CD1c-positive myeloid dendritic cell (primary cell): ENCODE results near the gene MAML2.

Experiments
- DNase-seq: peaks from one replicate; pipeline ENCODE4 v3.0.0-alpha.2; 2016; ENCODE audit errors: extremely low spot score

MAML2 gene

DNA sequence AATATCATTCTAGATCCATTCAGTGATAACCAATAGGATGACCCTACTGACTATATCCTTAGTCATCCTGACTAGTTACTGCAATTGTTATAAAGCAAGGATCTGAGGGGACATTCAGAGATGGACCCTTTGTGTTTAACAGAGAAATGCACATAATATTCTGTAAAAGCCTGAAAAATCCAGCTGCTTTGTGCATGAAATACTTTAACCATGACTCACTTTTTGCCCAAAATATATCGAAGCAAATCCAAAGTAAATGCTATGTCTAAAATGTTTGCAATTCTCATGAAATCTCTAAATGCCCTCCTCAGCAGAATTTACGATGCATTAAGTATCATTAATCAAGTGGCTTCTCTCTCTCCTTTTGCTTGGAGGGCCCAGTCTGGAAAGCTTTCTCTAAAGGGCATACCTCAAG is 240.3 kb downstream of the MAML2 start:
- no peak for DNase-seq

DNA sequence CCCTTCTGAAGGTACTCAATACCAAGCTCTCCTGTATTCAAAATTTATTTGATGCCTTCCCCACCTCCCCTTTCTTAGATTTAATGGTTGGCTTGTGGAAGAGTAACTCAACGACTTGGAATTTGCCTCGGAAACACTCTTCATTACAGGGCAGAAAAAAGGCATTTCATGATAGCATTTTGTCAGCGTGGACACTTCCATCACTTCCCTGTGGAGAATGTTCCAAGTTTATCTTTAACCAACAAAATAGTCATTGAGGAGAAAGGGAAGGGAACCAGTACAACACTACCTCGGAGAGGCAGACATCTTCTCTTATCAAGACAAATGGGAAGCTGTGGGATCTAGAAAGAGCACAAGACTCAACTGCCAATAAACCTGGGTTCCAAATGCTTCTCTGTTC is 241.8 kb downstream of the MAML2 start:
- no peak for DNase-seq

DNA sequence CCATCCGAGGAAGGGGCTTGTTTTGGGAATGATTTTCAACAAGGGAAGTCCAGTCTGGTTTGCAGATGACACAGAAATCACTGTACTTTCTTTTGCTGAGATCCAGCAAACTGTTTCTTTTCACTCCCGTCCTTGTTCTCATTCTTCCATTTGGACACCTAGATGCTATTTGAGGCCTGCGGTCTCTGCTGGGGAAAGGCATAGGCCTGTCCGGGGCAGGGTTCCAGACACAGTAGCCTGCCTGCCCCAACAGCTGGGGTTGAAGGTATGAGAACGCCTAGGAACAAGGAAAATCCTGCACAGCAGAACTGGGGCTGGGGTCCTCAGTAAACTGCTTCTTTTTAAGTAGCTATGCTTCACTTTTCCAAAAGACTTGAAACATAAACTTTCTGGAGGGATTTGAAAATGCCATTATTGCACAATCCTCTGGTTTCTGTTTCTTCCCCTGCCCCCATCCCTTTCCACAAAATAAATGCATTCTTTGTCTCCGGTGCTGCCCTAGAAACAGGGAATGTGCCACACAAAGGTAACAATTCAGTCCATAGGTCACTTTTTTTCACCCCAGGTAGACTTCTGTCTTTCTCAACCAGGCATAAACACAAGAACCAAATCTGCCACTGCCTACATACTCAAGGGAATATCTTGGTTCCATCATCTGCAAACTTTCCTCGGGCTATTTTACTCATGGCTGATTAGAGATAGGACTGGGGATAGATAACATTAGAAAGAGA is 244.3 kb downstream of the MAML2 start:
- no peak for DNase-seq

DNA sequence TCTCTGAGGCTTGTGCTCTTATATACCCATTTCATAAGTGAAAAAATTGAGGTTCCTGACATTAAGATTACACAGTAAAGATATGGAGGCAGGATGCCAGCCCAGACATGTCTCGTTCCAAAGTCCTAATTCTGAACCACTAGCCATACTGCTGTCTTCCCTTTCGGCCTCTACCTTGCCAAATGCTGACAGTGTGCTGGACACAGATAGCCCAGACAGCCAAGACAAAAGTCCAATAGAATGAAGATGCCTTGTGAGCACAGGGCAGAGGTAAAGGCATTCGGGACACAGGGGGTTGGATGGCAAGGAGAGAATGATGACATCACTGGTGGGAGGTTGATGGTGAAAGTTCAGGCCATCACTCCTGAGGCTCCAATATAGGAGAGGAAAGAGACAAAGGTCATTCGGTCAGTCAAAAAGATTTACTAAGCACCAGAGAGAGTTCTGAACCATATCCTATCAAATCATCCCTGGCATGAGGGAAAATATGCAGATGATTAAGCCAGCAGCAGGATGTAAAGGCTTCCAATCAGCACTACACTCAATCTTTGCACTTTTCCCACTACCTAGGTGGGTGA is 245.1 kb downstream of the MAML2 start:
- DNase-seq: no peak

DNA sequence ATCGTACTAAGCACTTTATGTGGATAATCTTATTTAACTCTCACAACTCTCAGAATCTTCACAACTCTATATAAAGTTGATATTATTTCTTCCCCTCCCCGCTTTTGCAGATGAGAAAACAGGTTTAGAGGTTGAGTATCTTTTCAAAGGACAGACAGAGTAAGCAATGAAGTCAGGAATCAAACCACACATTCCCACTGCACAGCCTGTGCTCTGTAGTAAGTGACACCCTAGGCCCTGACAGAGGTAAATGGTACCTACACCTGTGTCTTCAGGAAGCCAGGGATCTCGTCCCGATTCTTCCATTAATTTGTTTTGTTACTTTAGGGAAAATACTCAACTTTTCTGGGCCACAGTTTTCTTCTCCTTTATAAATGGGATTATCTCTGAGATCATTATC is 246.6 kb downstream of the MAML2 start:
- DNase-seq: no peak

DNA sequence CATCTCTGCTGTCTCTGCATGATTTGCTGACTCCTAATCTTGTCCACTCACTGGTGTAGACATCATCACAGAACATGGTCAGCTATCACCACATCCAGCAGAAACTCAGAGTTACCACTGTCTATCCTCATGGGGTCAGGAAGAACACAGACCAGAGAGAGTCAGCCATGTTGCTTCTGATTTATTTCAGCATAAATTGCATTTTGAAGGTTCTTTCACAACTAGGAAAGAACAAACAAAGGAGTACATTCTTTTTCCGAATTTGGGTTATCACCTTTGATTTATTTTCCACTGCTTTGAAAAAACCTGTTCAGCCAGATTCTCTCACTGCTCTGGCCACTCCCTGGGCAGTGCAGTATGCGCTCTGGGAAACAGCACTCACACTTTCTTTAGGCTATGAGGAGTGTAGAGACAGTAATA is 247.1 kb downstream of the MAML2 start:
- no peak for DNase-seq

DNA sequence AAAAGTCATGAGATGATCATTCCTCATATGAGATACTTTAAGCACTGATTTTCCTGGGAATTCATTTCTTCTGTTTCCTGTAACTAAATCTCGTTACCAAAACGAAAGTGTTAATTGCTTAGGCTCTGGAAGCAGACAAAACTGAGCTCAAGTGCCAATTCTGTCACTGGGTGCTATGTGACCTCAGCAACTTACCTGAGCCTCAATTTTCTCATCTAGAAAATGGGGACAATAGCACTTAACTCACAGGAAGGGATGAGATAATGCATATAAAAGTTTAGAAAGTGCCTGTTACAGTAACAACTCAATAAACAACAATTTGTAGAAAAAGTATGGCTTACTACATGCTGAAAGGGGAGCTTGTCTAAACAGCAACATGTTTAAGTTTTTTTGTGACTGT is 248.8 kb downstream of the MAML2 start:
- no peak for DNase-seq

DNA sequence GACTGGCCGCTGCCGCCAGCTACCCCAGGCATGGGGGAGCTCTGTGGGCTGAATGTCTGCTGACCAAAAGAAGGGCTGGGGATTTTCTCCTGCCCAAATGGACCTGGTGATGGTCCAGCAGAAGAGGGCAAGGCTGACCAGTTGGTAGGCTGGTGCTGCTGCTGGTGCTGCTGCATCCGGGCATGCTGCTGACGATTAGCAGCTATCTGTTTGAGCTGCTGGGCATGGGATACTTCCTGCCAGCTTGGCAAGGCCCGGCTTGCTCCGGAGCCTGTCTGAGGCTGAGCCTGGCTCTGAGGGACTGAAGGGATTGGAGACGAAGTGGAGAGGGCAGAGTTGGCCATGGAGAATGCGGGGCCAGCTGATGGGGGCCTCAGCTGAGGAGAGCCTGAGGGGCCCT is 250.5 kb downstream of the MAML2 start:
- no peak for DNase-seq

DNA sequence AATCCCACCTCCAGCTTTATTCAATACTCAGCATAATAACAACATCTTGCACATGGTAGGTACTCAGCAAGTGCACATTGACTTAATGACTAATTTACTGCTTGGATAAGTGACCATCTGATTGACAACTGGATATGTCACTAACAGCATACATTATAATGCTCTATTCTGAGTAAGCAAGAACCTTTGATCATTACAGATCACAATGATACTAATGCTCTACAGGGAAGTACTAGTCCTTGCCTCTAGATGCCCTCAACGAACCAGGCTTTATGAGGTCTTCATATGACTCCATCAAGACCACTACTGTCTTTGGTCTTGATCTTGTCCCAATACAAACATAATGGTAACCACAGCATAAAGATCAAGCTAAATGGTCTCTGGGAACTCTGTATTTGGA is 251.5 kb downstream of the MAML2 start:
- peak; percentile 11 for DNase-seq

DNA sequence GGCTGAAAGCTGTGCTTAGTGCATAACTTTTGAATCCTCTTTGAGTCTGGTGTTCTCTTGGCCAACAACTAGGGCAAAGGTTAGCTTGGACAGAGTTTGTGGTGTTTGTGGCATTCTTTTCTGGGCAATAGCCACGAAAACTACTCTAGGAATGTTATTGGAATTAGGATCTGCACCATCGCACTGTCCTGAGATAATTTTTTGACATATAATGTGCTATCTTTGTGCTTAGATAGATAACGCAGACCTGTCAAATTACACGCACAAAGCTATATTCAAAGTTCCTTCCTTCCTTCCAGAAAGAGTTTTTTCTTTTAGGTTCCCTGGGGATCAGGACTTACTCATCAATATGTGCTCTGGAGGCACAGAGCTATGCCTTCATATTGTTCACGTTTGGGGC is 252.3 kb downstream of the MAML2 start:
- DNase-seq: no peak

DNA sequence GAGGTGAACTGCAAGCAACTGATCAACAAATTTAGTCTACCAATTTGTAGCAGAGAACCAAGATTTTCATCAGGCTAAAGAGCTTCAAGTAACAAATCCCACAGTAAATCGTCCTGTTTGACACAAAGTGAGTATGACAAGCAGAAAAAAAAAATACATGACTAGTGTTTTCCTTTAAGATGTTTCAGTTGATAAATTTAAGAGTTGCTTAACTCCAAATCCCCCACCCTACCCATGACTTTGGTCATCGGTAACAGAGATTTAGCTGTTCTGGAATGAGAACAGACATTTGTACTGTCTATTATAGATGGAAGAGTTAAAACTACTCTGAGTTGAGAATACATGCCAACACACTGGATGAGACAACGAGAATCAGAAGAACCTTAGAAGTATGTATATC is 254.1 kb downstream of the MAML2 start:
- no peak for DNase-seq

DNA sequence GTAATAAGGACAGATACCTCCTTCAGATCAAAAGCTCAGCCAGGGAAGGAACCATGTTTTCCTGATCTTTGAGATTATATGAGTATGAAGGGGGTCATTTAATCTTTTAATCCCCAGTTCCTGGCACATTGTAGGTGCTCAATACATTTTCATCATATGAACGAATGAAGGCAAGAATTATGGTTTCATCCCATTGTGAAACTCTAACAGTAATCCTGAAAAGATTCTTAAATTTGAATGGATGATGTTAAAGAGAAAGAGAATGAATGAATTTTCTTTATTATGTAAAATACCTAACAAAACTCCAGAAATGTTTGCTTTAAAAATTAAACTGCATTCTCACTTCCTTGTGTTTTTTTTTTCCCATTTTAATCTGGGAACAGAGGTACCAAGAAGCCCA is 256.9 kb downstream of the MAML2 start:
- DNase-seq: no peak

DNA sequence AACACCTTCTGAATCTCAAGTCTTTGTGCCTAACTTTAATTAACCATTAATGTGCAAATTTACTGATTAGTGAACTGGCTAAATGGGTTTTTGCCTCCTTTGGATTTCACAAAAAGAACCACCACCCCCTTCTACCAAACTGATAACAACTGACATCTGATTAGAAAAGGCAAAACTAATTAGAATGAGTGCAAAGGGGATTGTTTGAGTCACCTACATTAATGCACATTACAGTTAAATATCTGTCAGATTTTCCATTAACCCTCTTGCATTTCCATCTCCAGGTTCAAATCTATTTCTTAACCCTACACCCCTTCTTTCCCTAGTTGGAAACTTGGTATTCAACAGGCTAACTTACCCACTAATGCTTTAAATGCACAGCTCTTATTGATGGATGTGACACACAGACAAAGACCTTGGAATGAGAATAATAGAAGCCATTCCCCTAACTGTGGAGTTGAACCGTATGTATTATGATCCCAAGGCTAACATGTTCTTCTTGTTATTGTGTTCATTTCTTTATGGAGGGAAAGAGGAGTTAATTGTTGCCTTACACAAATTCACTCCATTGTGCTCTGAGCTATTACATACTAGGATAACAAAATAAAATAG is 257.6 kb downstream of the MAML2 start:
- no peak for DNase-seq

DNA sequence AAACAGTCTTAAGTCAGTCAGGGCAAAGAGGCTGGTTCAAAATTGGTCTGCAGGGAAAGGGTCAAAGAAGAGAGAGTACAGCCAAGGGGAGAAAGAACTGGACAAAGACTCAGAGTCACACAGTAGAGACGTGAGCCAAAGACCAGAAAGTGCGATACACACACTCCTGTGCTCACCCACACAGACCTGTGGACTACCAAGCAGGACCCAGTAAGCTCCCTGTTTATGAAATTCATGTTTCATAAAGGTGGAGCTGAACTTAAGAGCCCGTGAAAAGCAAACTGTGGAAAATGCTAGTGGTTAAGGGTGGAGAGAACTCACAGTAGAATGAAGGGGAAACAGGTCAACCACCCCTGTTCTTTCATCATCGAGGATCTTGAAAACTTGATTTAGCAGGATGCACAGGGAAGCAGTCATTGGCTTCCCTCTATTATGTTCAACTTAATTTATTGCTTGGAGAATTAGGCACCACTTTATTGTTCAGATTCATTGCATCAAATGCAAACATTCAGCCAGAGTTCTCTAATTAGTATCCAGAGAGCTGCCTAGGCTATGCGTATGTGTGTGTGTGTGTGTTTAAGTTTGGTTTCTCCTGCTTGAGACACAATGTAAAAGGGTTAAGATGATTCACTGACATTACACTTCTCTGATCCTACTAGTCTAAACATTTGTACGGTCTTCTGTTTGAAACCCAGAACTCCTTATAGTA is 258.2 kb downstream of the MAML2 start:
- no peak for DNase-seq

DNA sequence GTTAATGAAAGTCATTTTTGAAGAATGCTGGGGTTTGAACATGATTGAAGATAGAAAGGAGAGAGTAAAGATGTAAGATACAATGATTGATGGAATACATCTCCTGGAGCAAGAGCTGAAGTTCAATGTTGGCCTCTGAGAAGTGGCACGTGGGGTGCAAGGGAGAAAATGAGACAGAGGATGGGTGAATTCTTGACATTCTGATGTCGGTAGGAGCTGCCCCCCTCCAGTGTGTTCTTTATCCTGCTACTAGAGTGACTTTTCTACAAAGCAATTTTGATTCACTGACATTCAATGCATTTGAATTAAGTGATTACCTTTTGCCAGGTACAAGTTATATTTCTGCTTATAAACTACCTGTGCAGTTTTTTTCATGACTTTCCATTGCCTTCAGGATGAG is 260.1 kb downstream of the MAML2 start:
- no peak for DNase-seq

DNA sequence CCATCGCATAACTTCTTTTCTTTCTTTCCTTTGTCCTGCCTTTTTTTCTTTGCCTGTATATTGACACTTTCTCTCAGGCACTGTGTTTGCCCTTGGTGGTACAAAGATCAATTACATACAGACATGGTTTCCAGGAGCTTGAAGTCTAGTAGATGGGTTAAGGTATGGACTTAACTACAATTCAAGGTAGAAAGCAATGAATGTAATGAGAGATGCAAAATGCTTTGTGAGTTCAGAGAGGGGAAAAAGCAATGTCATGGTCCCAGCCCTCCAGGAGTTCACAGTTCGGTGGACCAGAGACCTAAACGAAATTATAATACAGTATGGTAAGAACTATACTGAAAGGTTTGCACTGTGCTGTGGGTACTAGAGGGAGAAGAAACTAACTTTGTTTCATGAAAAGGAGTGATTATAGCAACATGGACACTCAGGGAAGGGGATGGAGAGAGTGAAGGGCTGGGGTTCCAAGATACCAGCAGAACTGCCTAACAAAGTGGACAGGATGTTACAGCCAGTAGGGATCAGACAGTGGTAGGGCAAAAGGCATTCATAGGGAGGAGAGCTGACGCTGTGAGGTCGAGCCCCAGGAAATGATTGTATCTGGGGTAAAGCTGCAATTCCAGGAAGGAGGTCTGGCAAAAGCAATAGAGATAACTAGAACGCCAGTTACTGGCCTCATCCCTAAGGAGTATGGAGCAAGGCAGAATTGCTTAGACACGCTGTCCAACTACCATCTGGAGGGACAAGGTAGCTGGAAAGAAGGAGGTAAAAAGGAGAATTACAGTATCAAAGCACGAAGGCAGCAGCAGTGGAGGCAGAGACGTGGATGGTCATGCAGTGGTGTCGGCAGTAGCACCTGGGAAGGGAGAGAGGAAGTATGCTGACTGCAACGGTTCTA is 260.7 kb downstream of the MAML2 start:
- DNase-seq: no peak

DNA sequence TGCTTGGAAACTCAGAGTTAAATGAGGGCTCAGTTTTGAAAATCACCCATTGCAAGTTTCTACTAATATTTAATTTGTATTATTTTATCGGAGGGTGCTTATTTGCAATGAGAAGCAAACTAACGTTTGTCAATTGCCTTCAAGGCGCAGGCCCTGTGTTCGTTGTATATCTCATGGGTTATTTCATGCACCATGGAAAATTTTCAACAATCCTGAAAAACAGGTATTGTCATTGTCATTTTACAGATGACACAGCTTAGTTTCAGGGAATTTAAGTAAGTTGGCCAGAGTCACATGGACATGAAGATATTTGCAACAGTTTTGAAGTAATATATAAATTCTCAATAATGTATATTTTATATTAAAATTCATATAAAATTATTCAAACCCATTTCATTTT is 261.4 kb downstream of the MAML2 start:
- no peak for DNase-seq

DNA sequence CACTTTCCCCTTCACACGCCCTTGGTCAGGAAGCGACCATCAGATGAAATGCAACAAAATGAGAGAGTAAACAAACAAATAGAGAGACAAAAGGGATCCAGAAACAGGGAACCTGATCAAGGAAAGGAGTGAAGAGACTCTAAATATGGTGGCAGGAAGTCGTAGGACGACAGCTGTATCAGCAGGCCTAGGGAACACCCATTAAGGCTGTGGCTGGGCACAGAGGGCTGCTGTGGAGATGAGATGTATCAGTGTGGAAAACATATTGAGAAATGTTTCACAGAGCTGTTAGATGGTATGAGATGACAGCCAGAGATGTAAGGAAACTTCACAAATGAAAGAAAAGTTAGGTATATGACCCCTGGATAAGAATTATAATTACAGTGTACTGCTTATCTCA is 263.3 kb downstream of the MAML2 start:
- no peak for DNase-seq

DNA sequence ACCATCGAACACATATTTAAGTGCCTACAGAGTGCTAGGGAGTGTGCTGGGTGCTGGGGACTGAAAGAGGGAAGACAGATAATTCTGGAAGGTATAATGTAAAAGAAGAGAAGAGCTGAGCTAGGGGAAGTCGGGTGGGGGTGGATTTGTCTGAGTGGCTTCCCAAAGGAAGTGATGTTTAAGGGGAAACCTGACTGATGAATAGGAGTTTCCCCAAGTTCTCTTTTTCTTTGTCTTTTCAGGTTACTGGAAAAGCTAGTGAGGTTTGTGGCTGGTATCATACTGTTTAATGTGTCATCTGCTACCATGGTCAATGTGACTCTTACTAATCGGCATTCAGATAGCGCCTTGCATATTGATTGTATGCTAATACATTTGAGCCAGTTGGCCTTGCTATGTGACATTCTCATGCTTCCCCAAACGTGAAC is 267.4 kb downstream of the MAML2 start:
- peak; percentile 29 for DNase-seq

DNA sequence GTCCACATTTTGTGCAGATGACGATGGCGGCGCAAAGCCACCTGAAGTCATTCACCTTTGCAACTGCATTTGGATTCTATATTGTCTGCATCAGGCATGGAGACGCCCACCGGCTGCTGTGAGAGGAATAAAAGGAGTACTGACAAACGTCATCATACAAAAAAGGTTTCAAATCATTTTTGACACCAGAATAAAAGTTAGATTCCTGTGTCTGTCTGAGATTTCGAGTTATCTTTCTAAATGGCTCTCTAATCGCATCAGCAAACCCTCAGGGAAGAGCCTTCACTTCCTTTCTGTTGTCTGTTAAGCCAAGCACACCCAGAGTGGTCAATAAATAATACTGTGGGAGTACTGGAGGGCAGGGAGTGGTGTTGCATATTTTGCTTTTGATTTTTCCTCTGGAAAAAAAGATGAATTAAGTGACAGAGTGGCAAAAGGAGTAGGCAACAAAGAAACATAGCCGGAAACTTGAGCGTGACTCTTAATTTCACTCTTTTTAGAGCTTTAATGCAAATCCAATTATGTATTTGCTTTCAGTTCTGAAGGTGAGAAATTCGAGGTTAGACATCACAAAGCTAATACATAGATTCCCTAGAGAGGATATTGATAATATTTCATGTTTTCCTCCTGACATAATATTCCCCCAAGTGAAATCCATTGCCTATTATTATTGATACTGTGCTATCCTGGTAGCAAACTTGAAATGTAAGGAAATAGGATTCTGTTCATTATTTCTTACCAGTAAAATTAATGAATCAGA is 268.3 kb downstream of the MAML2 start:
- no peak for DNase-seq

DNA sequence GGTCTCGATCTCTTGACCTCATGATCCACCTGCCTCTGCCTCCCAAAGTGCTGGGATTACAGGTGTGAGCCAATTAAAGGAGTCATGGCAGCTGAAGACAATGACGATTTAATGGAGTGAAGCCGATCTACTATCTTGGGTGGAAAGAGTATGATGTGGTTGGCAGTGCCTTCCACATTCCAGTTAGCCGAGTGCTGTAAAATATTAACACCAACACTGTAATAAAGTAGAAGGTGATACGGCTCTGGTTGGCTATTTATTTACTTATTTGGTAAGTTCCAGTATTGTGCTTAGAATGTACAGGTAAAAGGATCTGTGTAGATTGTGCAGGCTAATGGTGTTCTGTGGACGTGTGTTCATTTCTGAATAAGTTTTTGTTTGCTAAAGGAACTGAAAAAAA is 269.5 kb downstream of the MAML2 start:
- no peak for DNase-seq
